GM13976 (cell line): ENCODE results near the gene TENT5C.

Experiments used
- DNase-seq: peaks from one replicate; pipeline ENCODE4 v3.0.0; 2012; ENCODE audit warnings: low spot score
- CTCF ChIP-seq: IDR thresholded peaks from 2 replicates; pipeline ENCODE4 v1.5.1; 2012; ENCODE audit warnings: borderline replicate concordance, mild to moderate bottlenecking; ENCODE audit not compliant: insufficient read depth; ENCODE audit errors: extremely low read depth, missing control alignments, control extremely low read depth
- in situ Hi-C: fragments of 300-500 bp; cut with MboI; formaldehyde crosslinking; loops from one replicate; pipeline ENCODE4 v1.12.0; 2022; ENCODE audit warnings: low sequenced_read_pairs, mixed read lengths, inconsistent platforms; ENCODE audit not compliant: unreplicated experiment

The TENT5C gene

DNA sequence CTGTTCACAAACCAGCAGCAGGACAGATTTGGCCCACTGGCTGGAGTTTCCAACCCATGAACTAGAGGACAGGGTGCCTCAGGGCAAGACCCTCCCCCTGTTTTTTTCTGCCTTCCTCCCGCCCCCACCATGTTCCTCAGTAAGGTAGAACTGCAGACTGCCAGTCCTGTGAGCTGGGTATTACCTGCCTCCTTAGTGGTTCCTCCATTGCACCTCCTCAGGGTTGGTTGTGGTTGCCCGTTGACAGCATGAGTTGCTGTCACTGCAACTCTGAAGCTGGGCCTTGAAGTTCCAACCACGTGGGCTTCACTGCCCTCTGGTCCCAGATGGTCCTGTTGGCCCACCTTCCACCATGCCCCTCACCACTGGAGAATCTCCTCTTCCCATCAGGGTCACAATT, 28.8 kb downstream of the TENT5C start:
- DNase-seq, result no peak
- no peak for TF ChIP-seq CTCF
- in situ Hi-C loops, result no loop called here

DNA sequence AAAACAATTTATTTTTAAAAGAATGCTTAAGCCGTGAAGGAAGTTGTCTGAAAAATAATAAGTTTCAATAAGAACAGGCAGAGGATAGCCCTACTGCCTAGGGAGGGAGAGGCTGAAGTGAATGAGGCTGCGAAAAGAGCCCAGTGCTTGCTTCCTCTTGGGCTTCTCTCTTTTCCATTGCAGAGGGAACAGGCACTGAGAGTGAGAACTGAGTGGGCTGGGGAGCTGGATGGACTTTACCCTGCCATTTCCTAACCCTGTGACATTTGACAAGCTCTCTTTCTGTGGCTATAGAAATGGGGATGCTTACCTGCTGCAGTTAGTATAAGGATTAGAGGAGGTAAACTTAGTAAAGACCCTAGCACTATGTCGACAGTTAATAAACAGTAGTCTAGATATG, 30.0 kb downstream of the TENT5C start:
- DNase-seq, result no peak

DNA sequence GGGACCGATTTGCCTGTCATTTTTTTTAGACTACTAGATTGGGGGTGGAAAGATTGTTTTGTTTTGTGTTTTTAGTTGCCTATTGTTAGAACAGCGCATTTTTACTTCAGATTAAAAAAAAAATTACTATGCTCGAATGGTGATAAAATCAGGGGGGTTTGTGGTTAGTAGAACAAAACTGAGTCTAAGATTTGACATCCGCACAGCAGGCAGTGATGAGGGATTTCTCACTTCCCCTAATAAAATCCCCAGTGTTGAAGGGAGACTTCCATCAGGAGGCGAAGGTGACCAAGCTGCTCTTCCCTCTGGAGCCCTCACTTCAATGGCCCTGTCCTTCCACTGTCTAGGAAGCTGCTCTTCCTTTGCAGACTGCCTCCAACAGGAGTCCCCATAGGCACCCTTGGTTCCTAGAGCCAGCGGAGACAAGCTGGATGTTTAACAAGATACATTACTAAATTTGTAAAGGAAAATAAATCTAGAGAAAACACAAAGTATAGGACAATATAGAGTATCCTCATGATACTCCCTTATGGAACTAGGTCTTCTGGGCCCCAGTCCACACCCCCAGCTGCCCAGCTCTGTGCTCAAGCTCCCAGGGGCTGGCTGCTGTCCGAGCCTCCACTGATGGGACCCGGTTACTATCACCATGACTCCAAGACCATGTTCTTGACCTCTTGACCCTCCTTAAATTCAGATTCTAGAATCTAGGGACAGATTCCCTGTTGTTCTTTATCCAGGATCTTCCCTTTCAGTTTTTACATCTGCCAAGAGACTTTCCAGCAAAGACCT, 31.0 kb downstream of the TENT5C start:
- no peak for DNase-seq
- TF ChIP-seq CTCF, result no peak
- in situ Hi-C loops, result no loop called here

More for the DNA sequence above, 30.0 kb downstream of the TENT5C start:
- no peak for TF ChIP-seq CTCF
- in situ Hi-C loops, result no loop called here

DNA sequence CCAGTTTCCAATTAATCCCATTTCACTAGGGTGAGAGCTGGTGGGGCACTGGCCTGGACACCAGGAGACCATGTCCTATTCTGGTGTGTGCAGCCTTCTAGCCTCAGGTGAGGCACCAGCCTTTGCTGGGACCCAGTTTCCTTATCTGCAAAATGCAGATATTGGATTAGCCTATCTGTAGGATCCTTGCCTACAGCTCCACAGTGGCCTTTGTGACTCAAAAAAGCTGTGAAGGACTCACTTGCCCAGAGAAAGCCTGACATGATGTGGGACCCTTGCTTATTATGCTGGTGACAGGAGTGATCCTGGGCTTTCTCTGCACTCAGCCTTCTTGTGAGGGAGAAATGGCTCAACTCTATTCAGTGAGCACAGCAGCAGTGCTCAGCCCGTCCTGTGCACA, 32.3 kb downstream of the TENT5C start:
- DNase-seq, result no peak
- TF ChIP-seq CTCF, result no peak
- in situ Hi-C loops, result no loop called here

DNA sequence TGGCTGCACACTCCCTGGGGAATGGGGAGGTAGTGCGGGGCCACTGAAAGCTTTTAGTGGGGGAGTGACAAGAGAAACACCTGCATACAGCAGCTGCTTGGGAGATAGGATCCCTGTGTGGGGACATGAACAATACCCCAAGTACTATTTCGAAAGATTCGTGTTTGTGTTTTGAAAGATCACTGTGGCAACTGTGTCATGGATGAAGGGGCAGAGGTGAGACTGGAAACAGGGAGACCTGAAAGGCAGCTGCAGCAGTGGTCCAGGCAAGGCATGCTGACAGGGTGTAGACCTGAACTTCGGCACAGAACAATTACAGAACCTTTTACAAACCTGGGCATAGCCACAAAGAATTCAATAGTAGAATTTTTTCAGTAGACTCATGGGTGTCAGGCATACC, 32.9 kb downstream of the TENT5C start:
- DNase-seq, result no peak
- no peak for TF ChIP-seq CTCF
- in situ Hi-C loops, result no loop called here

DNA sequence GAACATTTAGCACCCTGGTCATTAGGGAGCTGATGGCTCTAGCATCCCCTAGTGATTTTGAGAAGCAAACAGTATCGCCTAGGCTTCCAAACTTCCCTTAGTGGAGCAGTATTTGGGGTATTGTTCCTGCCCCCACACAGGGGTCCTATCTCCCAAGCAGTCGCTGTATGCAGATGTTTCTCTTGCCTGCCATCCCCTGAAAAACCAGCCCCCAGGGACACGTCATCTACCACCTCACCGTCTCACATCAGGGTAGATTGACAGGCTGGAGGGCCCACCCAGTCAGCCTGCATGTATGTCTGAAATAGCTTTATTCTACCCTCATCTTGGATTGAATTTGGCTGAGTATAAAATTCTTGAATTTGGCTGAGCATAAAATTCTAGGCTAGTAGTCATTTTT, 33.9 kb downstream of the TENT5C start:
- TF ChIP-seq CTCF, result no peak
- DNase-seq, result no peak
- in situ Hi-C loops, result no loop called here
